Left ventricle myocardium inferior (tissue), 1 donor: ENCODE results near the gene CNTN4. TPM values are rescaled to one million over a fixed set of nuclear protein-coding genes. Genes with fewer than 3 reads are reported as not detected.

Experiments used
- DNase-seq: peaks from one replicate; pipeline ENCODE4 v3.0.0-alpha.2; 2020
- H3K27ac ChIP-seq: fragments of 200-600 bp; replicated peaks from 2 replicates; pipeline ENCODE4 v1.8.0; 2021
- H3K27me3 ChIP-seq: fragments of 200-600 bp; 2 replicates; pipeline ENCODE4 v1.8.0; 2021; ENCODE audit warnings: low read depth
- H3K36me3 ChIP-seq: fragments of 200-600 bp; 2 replicates; pipeline ENCODE4 v1.8.0; 2021
- H3K4me1 ChIP-seq: fragments of 200-600 bp; 2 replicates; pipeline ENCODE4 v1.8.0; 2021
- H3K4me3 ChIP-seq: fragments of 200-600 bp; 2 replicates; pipeline ENCODE4 v1.8.0; 2021; ENCODE audit warnings: mild to moderate bottlenecking, moderate library complexity
- H3K9me3 ChIP-seq: fragments of 200-600 bp; replicated peaks from 2 replicates; pipeline ENCODE4 v1.8.0; 2021
- intact Hi-C: fragments of 100-400 bp; cut with micrococcal nuclease; formaldehyde crosslinking; loops from one replicate; pipeline ENCODE4 v1.11.0; 2022
- total RNA-seq: library from RNA; stranded (reverse); fragmentation: NEBNext Ultra II Directional; extraction: Animal tissue kit (Norgen Biotek cat#: 25700); gene quantifications from one replicate; pipeline ENCODE4 v1.2.1, GENCODE V29; 2021
- TF ChIP-seq, protein P1 (sequence below): fragments of 200-600 bp; IDR thresholded peaks from 2 replicates; pipeline ENCODE4 v1.8.0; 2021; ENCODE audit warnings: antibody characterized with exemption, mild to moderate bottlenecking, borderline replicate concordance
- donor health status: DM: no; HTN: yes; CAD: no; lungs with severe emphysema.

The CNTN4 gene
- total RNA-seq, 1 donor from 2014 or later: 1.2 TPM

DNA sequence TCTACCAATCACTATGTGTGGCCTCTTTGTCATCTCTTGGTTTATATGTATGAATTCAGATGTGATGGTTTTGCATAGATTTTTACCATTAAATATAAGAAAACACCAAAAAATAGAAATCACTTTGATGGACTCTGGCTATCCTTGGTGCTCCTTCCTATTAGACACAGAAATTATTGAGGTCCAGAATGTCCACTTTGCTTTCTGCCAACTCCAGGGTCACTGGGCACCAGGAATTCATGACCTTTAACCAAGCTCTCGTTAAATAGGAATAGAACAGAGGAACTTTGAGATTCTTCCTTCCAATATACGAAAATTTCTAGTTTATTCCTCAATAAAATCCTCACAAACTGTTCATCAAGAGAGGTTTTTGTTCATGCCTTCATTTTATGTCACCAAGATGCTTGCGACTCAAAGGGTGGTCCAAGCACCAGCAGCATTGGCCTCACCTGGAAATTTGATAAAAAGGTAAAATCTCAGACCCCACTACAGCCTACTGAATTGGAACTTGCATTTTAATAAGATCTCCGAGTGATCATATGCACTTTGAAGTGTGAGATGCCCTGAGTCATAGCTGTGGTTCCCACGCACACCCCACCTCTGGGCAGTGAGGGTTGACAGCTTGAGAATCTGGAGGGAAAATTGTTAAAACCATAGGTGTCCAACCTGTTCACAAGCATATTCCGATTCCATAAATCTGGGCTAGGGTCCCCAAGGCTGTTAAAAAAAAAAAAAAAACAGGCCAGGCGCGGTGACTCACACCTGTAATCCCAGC is 725.0 kb downstream of the CNTN4 start:
- no peaks in the 10 kb centered on the region for H3K4me1 ChIP-seq
- intact Hi-C loops: no loop called here
- DNase-seq: no peak

DNA sequence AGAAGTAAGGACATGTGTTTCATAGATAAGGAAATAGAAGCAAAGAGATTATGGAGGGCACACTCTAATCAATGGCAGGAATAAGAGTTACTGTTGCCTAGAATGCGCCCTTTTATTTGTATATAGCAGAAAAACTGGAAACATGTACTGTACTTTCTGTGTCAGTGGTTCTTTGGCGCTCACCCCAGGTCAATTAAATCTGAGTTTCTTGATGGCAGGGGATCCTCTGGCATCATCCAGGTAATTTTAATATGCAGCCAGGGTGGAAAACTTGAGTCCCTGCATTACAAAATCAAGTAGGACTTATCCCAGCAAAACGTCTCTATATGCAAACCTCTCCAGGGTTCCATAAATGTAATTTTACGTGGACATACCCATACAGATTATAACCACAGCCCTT is 727.4 kb downstream of the CNTN4 start:
- DNase-seq: no peak
- H3K36me3 ChIP-seq: no peaks in the 10 kb centered on the region
- no peak overlapping the region for H3K27ac ChIP-seq
- TF ChIP-seq, protein P1, sequence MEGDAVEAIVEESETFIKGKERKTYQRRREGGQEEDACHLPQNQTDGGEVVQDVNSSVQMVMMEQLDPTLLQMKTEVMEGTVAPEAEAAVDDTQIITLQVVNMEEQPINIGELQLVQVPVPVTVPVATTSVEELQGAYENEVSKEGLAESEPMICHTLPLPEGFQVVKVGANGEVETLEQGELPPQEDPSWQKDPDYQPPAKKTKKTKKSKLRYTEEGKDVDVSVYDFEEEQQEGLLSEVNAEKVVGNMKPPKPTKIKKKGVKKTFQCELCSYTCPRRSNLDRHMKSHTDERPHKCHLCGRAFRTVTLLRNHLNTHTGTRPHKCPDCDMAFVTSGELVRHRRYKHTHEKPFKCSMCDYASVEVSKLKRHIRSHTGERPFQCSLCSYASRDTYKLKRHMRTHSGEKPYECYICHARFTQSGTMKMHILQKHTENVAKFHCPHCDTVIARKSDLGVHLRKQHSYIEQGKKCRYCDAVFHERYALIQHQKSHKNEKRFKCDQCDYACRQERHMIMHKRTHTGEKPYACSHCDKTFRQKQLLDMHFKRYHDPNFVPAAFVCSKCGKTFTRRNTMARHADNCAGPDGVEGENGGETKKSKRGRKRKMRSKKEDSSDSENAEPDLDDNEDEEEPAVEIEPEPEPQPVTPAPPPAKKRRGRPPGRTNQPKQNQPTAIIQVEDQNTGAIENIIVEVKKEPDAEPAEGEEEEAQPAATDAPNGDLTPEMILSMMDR: no peak
- H3K27me3 ChIP-seq: no peaks in the 10 kb centered on the region
- no peaks in the 10 kb centered on the region for H3K4me1 ChIP-seq
- no peak overlapping the region for H3K4me3 ChIP-seq
- intact Hi-C loops: no loop called here
- no peaks in the 10 kb centered on the region for H3K9me3 ChIP-seq

More for the DNA sequence above, 725.0 kb downstream of the CNTN4 start:
- no peaks in the 10 kb centered on the region for H3K27me3 ChIP-seq
- TF ChIP-seq, protein P1: no peak
- no peak overlapping the region for H3K27ac ChIP-seq
- H3K36me3 ChIP-seq: no peaks in the 10 kb centered on the region
- H3K4me3 ChIP-seq: no peak overlapping the region
- no peaks in the 10 kb centered on the region for H3K9me3 ChIP-seq

GRCh38 chr3:2826453-2826852 is 727.8 kb downstream of the CNTN4 start:
- no peak for DNase-seq
- H3K4me1 ChIP-seq: no peaks in the 10 kb centered on the region
- intact Hi-C loops: no loop called here
- TF ChIP-seq, protein P1: no peak
- no peaks in the 10 kb centered on the region for H3K27me3 ChIP-seq
- H3K4me3 ChIP-seq: no peak overlapping the region
- no peaks in the 10 kb centered on the region for H3K36me3 ChIP-seq
- H3K27ac ChIP-seq: no peak overlapping the region
- H3K9me3 ChIP-seq: no peaks in the 10 kb centered on the region

DNA sequence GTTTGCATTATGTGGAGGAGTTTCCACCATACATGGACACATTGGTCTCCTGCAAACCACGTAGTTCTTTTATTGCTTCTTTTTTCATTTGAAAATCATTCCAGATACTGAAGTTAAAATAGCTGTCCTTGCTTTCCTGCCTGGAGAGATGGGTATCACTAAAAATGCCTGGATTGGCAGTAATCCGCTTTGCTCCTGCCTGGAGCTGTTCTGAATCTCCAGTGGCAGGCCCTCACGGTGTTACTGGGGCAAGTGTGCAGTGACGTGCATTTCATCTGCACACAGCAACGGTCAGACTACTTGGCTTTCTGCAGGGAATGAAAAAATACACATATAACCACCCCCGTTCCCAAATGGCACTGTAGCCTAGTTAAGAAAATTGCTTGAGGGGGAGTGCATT is 738.6 kb downstream of the CNTN4 start:
- no peaks in the 10 kb centered on the region for H3K27me3 ChIP-seq
- no peak overlapping the region for H3K4me3 ChIP-seq
- no peak overlapping the region for H3K27ac ChIP-seq
- intact Hi-C loops: no loop called here
- H3K36me3 ChIP-seq: no peaks in the 10 kb centered on the region
- H3K4me1 ChIP-seq: no peaks in the 10 kb centered on the region
- TF ChIP-seq, protein P1: no peak
- no peak for DNase-seq
- no peaks in the 10 kb centered on the region for H3K9me3 ChIP-seq

DNA sequence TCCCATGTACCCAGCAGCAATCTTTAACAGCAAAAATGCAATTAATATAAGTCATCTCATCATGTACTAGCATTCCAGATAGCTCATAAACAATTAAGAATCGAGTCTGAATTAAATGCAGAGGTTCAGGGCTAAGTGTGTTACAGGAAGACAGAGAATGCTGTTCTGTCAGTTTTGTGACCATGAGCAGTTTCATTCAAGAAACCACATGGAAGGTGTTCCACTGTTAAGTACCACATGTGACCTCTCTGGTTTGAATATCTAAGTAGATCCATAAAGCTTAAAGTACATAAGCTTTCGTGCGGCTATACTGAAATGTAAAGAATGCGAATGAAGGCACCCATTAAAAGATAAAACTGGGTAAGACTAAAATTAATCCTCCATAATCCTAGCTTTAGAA is 739.2 kb downstream of the CNTN4 start:
- intact Hi-C loops: no loop called here
- H3K27me3 ChIP-seq: no peaks in the 10 kb centered on the region
- H3K36me3 ChIP-seq: no peaks in the 10 kb centered on the region
- H3K27ac ChIP-seq: no peak overlapping the region
- H3K4me3 ChIP-seq: no peak overlapping the region
- TF ChIP-seq, protein P1: no peak
- H3K4me1 ChIP-seq: no peaks in the 10 kb centered on the region
- no peaks in the 10 kb centered on the region for H3K9me3 ChIP-seq
- DNase-seq: no peak
